ENCODE results near the gene DLEC1.

Gene DLEC1

GRCh38 chr3:38146504-38146903 is 107.5 kb downstream of the DLEC1 start:
- TF ChIP-seq, protein P1, sequence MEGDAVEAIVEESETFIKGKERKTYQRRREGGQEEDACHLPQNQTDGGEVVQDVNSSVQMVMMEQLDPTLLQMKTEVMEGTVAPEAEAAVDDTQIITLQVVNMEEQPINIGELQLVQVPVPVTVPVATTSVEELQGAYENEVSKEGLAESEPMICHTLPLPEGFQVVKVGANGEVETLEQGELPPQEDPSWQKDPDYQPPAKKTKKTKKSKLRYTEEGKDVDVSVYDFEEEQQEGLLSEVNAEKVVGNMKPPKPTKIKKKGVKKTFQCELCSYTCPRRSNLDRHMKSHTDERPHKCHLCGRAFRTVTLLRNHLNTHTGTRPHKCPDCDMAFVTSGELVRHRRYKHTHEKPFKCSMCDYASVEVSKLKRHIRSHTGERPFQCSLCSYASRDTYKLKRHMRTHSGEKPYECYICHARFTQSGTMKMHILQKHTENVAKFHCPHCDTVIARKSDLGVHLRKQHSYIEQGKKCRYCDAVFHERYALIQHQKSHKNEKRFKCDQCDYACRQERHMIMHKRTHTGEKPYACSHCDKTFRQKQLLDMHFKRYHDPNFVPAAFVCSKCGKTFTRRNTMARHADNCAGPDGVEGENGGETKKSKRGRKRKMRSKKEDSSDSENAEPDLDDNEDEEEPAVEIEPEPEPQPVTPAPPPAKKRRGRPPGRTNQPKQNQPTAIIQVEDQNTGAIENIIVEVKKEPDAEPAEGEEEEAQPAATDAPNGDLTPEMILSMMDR (IDR thresholded peaks at IDR 0.05; ENCODE audit: low read depth, low read length) = no peak
- no peaks in the 10 kb centered on the region for H3K36me3 ChIP-seq
- no peak overlapping the region for H3K4me3 ChIP-seq (ENCODE audit: low read depth, low read length)
- H3K4me1 ChIP-seq = no peaks in the 10 kb centered on the region
- DNase-seq = no peak
- no peaks in the 10 kb centered on the region for H3K9me3 ChIP-seq
- no peaks in the 10 kb centered on the region for H3K27me3 ChIP-seq

DNA sequence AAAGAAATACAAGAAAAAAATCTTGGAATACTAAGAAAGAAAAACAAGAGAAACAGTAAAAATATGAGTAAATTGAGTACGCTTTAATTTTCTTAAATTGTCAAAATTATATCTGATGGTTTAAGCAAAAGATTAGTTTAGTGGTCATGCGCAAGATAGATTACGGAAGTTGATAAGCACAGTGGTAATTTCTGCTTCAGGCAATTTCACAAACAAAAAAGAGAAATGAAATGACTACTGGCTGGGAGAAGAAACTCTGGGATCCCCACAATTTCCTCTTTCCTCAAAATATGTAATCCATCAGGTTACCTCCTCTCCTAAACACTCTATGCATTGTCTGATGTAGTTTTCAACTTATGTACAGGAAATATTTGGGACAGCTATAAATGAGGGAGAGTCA is 108.4 kb downstream of the DLEC1 start:
- H3K27me3 ChIP-seq = no peaks in the 10 kb centered on the region
- DNase-seq = no peak
- no peaks in the 10 kb centered on the region for H3K4me1 ChIP-seq
- no peaks in the 10 kb centered on the region for H3K36me3 ChIP-seq
- H3K4me3 ChIP-seq (ENCODE audit: low read depth, low read length) = no peak overlapping the region
- TF ChIP-seq, protein P1 (IDR thresholded peaks at IDR 0.05; ENCODE audit: low read depth, low read length) = no peak
- no peaks in the 10 kb centered on the region for H3K9me3 ChIP-seq

DNA sequence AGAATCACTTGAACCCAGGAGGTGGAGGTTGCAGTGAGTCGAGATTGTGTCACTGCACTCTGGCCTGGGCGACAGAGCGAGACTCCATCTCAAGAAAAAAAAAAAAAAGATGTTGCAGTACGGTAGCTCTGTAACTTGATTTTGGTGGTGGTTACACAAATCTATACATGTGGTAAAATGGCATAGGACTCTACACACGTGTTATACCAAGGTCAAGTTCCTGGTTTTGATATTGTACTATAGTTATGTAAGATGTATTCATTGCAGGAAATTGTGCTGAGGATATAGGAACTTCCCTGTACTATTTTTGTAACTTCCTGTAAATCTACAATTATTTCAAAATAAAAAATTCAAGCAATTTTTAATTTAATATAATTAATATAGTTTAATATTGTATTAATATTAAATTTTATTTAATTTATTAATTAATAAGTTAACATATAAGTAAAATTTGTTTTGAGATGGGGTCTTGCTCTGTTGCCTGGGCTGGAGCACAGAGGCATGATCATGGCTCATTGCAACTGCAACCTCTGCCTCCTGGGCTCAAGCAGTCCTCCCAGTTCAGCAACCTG is 109.4 kb downstream of the DLEC1 start:
- Histone ChIP-seq H3K27me3 (no peaks in the 10 kb centered on the region), H3K36me3 (no peaks in the 10 kb centered on the region), H3K4me3 (ENCODE audit: low read depth, low read length) (no peak overlapping the region), H3K4me1 (no peaks in the 10 kb centered on the region), H3K9me3 (no peaks in the 10 kb centered on the region)
- DNase-seq = no peak
- TF ChIP-seq, protein P1 (IDR thresholded peaks at IDR 0.05; ENCODE audit: low read depth, low read length) = no peak

- H3K9me3 ChIP-seq = no peaks in the 10 kb centered on the region
- no peaks in the 10 kb centered on the region for H3K27me3 ChIP-seq
- no peak overlapping the region for H3K4me3 ChIP-seq (ENCODE audit: low read depth, low read length)
- H3K36me3 ChIP-seq = no peaks in the 10 kb centered on the region
- DNase-seq = no peak
- no peaks in the 10 kb centered on the region for H3K4me1 ChIP-seq
- TF ChIP-seq, protein P1 (IDR thresholded peaks at IDR 0.05; ENCODE audit: low read depth, low read length) = no peak
Measured at GRCh38 chr3:38149708-38150107, 110.7 kb downstream of the DLEC1 start.

GRCh38 chr3:38150780-38151528 is 111.9 kb downstream of the DLEC1 start:
- Histone ChIP-seq H3K4me3 (ENCODE audit: low read depth, low read length) (no peak overlapping the region), H3K4me1 (no peaks in the 10 kb centered on the region), H3K9me3 (no peaks in the 10 kb centered on the region), H3K36me3 (no peaks in the 10 kb centered on the region), H3K27me3 (no peaks in the 10 kb centered on the region)
- DNase-seq = no peak
- TF ChIP-seq, protein P1 (IDR thresholded peaks at IDR 0.05; ENCODE audit: low read depth, low read length) = peak; percentile 17

DNA sequence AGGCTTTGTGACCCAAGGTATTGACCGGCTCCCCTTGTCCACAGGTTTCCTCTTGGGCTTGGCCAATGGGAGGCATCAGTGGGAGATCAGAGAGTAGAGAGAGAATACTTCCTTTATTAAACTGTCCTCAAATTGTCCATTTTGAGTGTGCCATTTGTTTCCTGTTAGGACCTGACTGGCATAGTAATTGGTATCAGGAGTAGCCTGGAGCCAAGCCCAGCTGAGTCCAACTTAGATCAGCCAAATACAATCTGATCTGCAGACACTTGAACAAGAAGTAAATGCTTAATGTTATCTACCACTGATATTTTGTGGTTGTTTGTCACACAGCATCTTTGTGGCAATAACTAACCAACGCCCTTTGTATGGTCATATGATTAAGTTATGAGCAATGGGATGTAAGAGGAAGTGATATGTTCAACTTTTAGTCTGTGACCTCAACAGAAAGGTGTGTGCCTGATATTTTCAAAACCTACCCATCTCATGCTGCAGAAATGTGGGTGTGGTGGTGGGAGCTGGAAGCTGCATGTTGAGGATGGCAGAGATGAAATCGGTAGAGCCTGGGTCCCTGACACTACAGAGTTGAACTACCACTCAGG is 112.8 kb downstream of the DLEC1 start:
- no peak overlapping the region for H3K4me3 ChIP-seq (ENCODE audit: low read depth, low read length)
- no peaks in the 10 kb centered on the region for H3K4me1 ChIP-seq
- DNase-seq = no peak
- H3K9me3 ChIP-seq = no peaks in the 10 kb centered on the region
- no peaks in the 10 kb centered on the region for H3K36me3 ChIP-seq
- TF ChIP-seq, protein P1 (IDR thresholded peaks at IDR 0.05; ENCODE audit: low read depth, low read length) = no peak
- no peaks in the 10 kb centered on the region for H3K27me3 ChIP-seq
